Stimulated activated CD4-positive, alpha-beta T cell treated with anti-CD3 and anti-CD28 coated beads, Interleukin-1b, Interleukin-23, amount 100 ng/mL, for 24 hours (primary cell): ENCODE results near the gene CKMT2.

Source experiments
- DNase-seq, 4 experiments: peaks; one replicate each; pipeline ENCODE4 v3.0.0-alpha.2; 2020; ENCODE audit warnings: low read depth in 4 of 4, low spot score in 1 of 4

Gene CKMT2

DNA sequence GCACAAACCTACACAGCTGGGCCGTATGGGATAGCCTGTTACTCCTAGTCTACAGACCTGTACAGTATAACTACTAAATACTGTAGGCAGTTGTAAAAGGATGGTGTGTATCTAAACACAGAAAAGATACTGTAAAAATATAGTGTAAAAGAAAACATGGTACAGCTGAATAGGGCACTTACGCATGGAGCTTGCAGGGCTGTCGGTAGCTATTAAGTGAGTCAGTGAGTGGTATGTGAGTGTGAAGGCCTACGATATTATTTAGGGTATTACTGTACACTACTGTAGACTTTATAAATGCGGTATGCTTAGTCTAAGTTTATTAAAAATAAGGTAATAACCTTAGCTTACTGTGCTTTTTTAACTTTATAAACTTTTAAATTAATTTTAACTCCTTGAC is 69.5 kb downstream of the CKMT2 start:
- DNase-seq: no peak

DNA sequence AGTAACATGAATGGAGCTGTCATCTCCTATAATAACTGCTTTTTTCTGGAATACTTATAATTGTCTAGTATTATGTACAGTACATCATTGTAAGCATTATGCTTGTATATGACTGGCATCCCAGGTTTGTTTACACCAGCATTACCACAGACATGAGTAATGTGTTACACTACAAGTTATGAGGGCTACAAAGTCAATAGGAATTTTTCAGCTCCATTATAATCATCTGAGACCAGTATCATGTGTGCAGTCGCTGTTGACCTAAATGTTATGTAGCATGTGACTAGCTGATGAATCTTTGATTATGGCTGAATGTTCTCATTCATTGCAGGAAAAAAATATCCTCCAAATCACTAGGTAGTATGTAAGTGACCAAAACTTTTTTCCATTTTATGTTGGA is 70.4 kb downstream of the CKMT2 start:
- DNase-seq: no peak

DNA sequence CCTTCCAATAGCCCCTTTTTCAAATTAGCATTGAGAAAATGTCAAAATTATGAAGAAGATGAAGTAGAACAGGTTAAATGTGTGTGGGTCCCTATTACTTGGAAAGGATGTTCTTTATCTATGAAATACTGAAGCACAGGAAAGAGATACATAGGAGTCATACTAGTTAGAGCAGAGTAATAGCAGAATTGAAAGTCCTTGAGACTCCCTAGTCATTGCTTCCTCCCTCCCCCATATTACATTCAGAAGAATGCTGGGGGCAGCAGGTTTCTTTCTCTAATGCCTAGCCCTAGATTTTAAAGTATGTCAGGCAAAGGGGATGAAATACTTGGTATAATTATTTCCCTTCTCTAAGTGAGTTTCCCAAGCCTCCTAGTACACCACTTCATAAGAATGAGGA is 72.7 kb downstream of the CKMT2 start:
- no peak for DNase-seq

DNA sequence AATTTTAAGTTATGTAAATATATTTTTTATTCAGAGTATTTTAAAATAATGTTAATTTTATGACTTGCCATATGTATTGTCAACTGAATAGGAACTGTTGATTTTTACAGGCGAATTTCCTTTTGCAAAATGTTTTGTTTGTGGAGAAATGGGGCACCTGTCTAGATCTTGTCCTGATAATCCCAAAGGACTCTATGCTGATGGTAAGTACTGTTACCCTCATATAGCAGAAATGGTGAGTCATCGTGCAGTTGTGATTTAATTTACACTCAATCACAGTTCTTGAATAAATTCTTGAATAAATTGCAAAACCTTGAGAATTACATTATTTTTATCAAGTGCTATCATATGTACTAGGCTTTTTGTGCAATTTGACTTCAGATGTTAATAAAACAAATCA is 75.7 kb downstream of the CKMT2 start:
- DNase-seq: no peak

DNA sequence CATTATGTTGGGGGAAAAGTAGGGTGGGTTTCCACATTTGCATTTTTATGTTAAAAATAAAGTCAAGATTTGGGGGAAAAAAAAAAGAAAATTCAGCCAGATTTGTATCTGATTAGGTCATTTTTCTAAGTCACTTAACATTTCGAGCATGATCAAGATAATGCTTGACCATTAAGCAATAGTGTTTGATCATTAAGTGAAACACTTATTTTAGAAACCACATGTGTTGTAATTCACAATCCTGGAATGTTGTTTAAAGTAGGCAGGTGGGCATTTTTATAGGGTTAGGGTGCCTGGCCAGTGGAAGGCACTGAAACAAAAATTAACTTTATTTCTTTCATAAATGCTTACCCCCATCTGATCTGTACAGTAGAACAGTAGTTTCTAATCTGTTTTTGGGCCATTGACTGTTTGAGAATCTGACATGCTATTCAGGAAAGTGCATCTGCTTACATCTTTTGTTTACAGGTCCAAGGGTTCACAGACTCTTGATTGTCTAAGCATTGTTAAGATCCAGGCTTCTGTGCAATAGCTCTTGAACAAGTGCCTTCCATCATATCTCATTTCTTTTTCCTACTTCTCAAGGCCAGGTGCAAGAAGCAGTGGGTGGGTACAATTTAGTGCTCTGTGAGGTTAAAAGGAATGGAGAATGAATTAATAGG is 77.4 kb downstream of the CKMT2 start:
- no peak for DNase-seq

DNA sequence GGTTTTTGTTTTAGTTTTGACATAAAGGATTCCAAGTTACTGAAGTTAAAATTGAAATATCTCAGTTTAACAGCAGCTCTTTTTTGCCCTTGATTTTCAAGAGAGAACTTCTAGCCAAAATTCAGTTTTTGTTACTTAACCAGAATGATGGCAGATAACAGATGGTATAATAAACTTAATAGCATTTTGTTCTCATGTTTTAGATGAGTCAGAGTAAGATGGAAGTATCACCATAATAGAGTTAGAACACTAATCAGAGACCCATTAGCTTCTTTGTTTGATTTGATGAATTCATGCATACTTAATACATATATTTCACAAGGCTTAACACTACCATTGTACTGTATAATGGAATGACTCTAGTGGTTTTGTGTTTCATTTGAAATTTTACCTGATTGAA is 80.2 kb downstream of the CKMT2 start:
- DNase-seq: no peak

DNA sequence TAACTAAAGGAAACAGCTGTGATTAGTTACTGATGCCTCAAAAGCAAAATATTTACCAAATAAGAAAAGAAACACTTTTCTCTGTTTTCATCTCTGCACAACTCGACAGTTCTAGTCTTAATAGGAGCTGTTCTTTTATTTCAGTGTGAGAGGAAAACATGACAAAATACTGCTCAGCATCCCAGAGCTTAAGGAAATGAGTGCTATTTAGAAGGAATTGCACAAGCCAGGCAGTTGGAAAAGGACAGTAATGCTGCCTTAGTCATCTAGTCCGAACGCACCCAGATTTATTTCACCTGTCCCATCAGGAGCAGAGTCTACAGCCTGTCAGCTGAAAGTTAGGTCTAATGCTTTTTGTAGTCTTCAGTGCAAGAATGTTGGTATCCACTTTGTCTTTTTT is 80.6 kb downstream of the CKMT2 start:
- DNase-seq: no peak

DNA sequence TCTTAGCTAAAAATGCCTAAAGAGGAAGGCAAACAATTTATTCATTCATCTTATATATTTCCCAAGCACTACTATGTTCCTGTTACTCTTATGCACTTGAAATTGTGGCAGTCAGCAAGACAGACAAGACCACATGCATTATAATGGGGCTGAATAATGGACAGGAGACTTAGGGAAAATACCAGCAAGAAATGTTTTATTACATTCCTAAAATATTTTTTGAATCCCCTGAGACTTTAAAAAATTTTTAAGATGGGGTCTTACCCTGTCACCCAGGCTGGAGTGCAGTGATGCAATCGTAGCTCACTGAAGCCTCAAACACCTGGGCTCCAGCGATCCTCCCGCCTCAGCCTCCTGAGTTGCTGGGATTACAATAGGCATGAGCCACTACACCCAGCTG is 81.5 kb downstream of the CKMT2 start:
- no peak for DNase-seq

DNA sequence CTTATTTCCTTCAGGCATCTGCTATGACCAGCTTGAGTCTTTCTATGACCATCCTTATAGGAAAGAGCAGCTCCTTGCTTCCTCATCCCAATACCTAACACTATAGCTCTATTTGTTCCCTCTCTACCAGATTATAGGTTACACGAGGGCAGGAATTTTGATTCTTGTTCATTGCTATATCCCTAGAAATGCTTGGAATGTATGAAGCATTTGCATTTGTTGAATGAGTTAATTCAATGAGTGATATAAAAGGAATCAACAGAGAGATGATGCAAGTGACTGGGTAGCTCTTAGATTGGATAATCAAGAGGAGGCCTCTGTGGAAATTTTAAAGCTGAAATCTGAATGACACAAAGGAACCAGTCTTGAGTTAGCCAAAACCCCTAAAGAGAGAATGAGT is 82.2 kb downstream of the CKMT2 start:
- DNase-seq: no peak

DNA sequence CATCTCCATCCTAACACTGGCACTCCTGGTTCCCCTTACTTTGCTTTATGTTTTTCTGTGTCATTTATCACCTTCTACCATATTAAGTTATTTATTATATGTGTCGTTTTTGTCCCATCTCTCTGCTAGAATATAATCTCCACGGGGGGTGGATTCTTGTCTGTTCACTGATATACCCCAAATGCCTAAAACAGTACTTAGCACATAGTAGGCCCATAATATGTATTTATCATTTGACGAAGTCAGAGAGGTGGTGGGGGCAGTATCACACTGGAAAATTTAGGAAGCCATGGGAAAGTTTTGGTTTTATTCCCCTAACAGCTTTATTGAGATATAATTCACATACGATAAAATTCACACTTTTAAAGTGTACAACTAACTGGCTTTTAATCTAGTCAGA is 82.7 kb downstream of the CKMT2 start:
- DNase-seq: no peak
